Naive B cell (primary cell): ENCODE results near the gene WDR18. TPM values are rescaled to one million over a fixed set of nuclear protein-coding genes. Genes with fewer than 3 reads are reported as not detected.
"Not testable (repeated sequence)": the region's sequence is repeated elsewhere in the genome, so short reads cannot be mapped to it uniquely, and the experiment has no call there.

ENCODE experiments used
- ATAC-seq, 2 donors: fragments of 150-1000 bp; cut with Tn5 transposase; 2 replicates each; pipeline ENCODE4 v1.10.0; 2021; ENCODE audit warnings: low read depth in 2 of 2, mild to moderate bottlenecking in 2 of 2, moderate library complexity in 2 of 2
- DNase-seq: peaks from one replicate; pipeline ENCODE4 v3.0.0; 2022
- H3K27ac Mint-ChIP-seq, 6 donors: one replicate each; pipeline ENCODE4 v1.8.0; 2020 to 2022; ENCODE audit warnings: mild to moderate bottlenecking in 6 of 6, mixed read lengths in 6 of 6, moderate library complexity in 5 of 6, inconsistent platforms in 2 of 6
- H3K27me3 Mint-ChIP-seq, 3 donors: one replicate each; pipeline ENCODE4 v1.8.0; 2021 to 2022; ENCODE audit warnings: mixed read lengths in 3 of 3, mild to moderate bottlenecking in 1 of 3
- H3K36me3 Mint-ChIP-seq, 2 donors: one replicate each; pipeline ENCODE4 v1.8.0; 2020 to 2022; ENCODE audit warnings: mixed read lengths in 2 of 2, inconsistent platforms in 1 of 2, mild to moderate bottlenecking in 1 of 2
- H3K4me1 Mint-ChIP-seq, 3 donors: one replicate each; pipeline ENCODE4 v1.8.0; 2020 to 2022; ENCODE audit warnings: mixed read lengths in 3 of 3, inconsistent platforms in 1 of 3, mild to moderate bottlenecking in 1 of 3, moderate library complexity in 1 of 3
- H3K4me3 Mint-ChIP-seq, 8 donors: one replicate each; pipeline ENCODE4 v1.8.0; 2020 to 2022; ENCODE audit warnings: mild to moderate bottlenecking in 8 of 8, mixed read lengths in 8 of 8, moderate library complexity in 8 of 8, inconsistent platforms in 2 of 8
- H3K9me3 Mint-ChIP-seq, 7 donors: one replicate each; pipeline ENCODE4 v1.8.0; 2020 to 2022; ENCODE audit warnings: mixed read lengths in 7 of 7, mild to moderate bottlenecking in 5 of 7, inconsistent platforms in 2 of 7, moderate library complexity in 1 of 7
- polyA plus RNA-seq, 6 donors: library from polyadenylated mRNA; unstranded; fragments of 300-500 nt; fragmentation: Illumina TruSeq; gene quantifications; one replicate each; pipeline ENCODE4 v1.2.3, GENCODE V29; 2021; ENCODE audit warnings: low read depth in 6 of 6

WDR18 gene
- polyA plus RNA-seq, 6 donors from 2014 or later, result 39.9 to 64.1 (median 52.5) TPM

DNA sequence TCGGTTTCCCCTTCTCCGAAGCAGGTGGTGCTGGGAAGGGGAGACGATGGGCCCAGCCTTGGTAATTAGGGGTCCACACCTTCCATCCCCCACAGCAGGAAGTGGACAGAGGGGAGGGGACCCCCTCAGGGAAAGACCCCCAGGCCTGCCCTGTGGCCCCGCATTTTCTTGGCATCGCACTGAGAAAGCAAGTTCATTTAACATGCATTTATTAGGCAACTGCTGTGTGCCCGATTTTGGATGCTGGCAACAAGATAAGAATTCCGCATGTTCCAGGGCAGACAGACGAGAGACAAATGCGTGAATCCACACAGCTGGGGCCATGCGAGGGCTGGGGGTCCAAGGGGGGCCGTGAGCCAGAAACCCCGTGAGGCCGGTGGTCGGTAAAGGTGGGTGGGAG lies 29.9 kb upstream of the WDR18 start:
- no peaks in the 10 kb centered on the region for H3K9me3 Mint-ChIP-seq

GRCh38 chr19:954672-955494 lies 29.3 kb upstream of the WDR18 start:
- H3K4me1 Mint-ChIP-seq, result peaks cover 8 to 17% (median 14%) of the 10 kb centered on the region in 3 donors
- no peak for DNase-seq
- no peaks in the 10 kb centered on the region for H3K36me3 Mint-ChIP-seq
- no peaks in the 10 kb centered on the region for H3K9me3 Mint-ChIP-seq
- H3K27ac Mint-ChIP-seq, result peak overlapping the region in 1 of 6 donors; percentile 36
- no peaks in the 10 kb centered on the region for H3K27me3 Mint-ChIP-seq
- no peak overlapping the region for H3K4me3 Mint-ChIP-seq
- ATAC-seq, result peak in 1 of 2 donors; percentile 27

More for the DNA sequence above, 29.9 kb upstream of the WDR18 start:
- Mint-ChIP-seq H3K27ac (peak overlapping the region in 1 of 6 donors; percentile 75), H3K27me3 (no peaks in the 10 kb centered on the region), H3K4me1 (peaks cover 8 to 17% (median 17%) of the 10 kb centered on the region in 3 donors), H3K4me3 (no peak overlapping the region), H3K36me3 (no peaks in the 10 kb centered on the region)
- no peak for DNase-seq
- no peak for ATAC-seq

GRCh38 chr19:955803-956765 lies 28.1 kb upstream of the WDR18 start:
- H3K9me3 Mint-ChIP-seq, result no peaks in the 10 kb centered on the region
- DNase-seq, result no peak
- H3K27ac Mint-ChIP-seq, result no peak overlapping the region

GRCh38 chr19:956766-957440 lies 27.2 kb upstream of the WDR18 start:
- Mint-ChIP-seq H3K4me3 (peak overlapping the region in 1 of 8 donors; percentile 74), H3K9me3 (no peaks in the 10 kb centered on the region), H3K27me3 (no peaks in the 10 kb centered on the region), H3K36me3 (no peaks in the 10 kb centered on the region), H3K27ac (no peak overlapping the region), H3K4me1 (peaks cover 8 to 11% (median 9%) of the 10 kb centered on the region in 3 donors)
- DNase-seq, result no peak
- ATAC-seq, result no peak

More at GRCh38 chr19:955803-956765, 28.1 kb upstream of the WDR18 start:
- peaks cover 8 to 11% (median 9%) of the 10 kb centered on the region in 3 donors for H3K4me1 Mint-ChIP-seq
- no peak overlapping the region for H3K4me3 Mint-ChIP-seq
- H3K27me3 Mint-ChIP-seq, result no peaks in the 10 kb centered on the region
- no peaks in the 10 kb centered on the region for H3K36me3 Mint-ChIP-seq
- no peak for ATAC-seq

GRCh38 chr19:957578-957977 lies 26.6 kb upstream of the WDR18 start:
- not testable (repeated sequence) for H3K4me3 Mint-ChIP-seq, H3K9me3 Mint-ChIP-seq, H3K27me3 Mint-ChIP-seq, ATAC-seq, H3K27ac Mint-ChIP-seq, H3K36me3 Mint-ChIP-seq, DNase-seq
- H3K4me1 Mint-ChIP-seq, result peaks cover 8 to 11% (median 9%) of the 10 kb centered on the region in 3 donors

- Mint-ChIP-seq H3K27me3 (no peaks in the 10 kb centered on the region), H3K4me1 (no peaks in the 10 kb centered on the region), H3K9me3 (no peaks in the 10 kb centered on the region), H3K36me3 (no peaks in the 10 kb centered on the region), H3K4me3 (no peak overlapping the region), H3K27ac (no peak overlapping the region)
- DNase-seq (no peak), ATAC-seq (no peak)
Observed at GRCh38 chr19:958967-959855, 24.9 kb upstream of the WDR18 start.

- ATAC-seq (no peak), DNase-seq (no peak)
- Mint-ChIP-seq H3K4me3 (no peak overlapping the region), H3K9me3 (no peaks in the 10 kb centered on the region), H3K36me3 (peaks cover 2 to 3% of the 10 kb centered on the region in 2 donors), H3K27ac (no peak overlapping the region), H3K27me3 (no peaks in the 10 kb centered on the region), H3K4me1 (no peaks in the 10 kb centered on the region)
Observed at GRCh38 chr19:960020-960419, 24.1 kb upstream of the WDR18 start.

GRCh38 chr19:960601-960938 lies 23.6 kb upstream of the WDR18 start:
- Mint-ChIP-seq H3K36me3 (peaks cover 4 to 8% of the 10 kb centered on the region in 2 donors), H3K9me3 (no peaks in the 10 kb centered on the region), H3K4me3 (no peak overlapping the region), H3K4me1 (no peaks in the 10 kb centered on the region), H3K27me3 (no peaks in the 10 kb centered on the region), H3K27ac (no peak overlapping the region)
- ATAC-seq, result no peak
- no peak for DNase-seq

DNA sequence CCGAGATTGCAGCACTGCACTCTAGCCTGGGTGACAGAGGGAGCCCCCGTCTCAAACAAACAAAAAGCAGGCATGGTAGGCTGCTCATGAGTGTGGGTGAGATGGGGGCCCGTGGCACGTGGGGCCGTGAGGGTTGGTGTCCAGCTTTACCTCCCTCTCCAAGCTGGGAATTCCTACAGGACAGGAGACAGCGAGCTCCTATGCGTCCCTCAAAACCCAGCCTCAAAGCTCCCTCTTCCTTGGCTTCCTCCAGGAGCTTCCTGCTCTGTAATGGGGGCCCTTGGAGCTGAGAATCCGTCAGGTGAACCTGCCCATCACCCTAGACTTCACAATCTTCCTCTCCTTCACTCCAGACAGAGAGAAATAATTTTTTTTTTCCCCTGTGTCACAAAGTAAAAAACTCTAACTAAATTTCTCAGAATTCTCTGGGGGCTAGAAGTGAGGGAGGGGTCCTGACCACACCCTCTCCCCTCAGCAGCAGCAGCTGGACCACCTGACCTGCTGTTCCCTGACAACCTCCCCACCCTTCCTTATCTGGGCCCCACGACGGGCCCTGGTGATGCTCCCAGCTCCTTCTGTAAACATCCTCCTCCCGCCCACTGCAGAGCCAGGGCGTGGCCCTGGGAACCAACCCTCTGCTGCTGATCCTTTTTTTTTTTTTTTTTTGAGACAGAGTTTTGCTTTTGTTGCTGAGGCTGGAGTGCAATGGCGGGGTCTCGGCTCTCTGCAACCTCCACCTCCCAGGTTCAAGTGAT lies 22.1 kb upstream of the WDR18 start:
- DNase-seq (no peak), ATAC-seq (no peak)
- H3K9me3 Mint-ChIP-seq, result peaks cover 0 to 2% (median 0%) of the 10 kb centered on the region in 7 donors
- H3K36me3 Mint-ChIP-seq, result peaks cover 4 to 8% of the 10 kb centered on the region in 2 donors
- H3K27me3 Mint-ChIP-seq, result no peaks in the 10 kb centered on the region
- H3K4me3 Mint-ChIP-seq, result no peak overlapping the region
- no peaks in the 10 kb centered on the region for H3K4me1 Mint-ChIP-seq
- H3K27ac Mint-ChIP-seq, result no peak overlapping the region

DNA sequence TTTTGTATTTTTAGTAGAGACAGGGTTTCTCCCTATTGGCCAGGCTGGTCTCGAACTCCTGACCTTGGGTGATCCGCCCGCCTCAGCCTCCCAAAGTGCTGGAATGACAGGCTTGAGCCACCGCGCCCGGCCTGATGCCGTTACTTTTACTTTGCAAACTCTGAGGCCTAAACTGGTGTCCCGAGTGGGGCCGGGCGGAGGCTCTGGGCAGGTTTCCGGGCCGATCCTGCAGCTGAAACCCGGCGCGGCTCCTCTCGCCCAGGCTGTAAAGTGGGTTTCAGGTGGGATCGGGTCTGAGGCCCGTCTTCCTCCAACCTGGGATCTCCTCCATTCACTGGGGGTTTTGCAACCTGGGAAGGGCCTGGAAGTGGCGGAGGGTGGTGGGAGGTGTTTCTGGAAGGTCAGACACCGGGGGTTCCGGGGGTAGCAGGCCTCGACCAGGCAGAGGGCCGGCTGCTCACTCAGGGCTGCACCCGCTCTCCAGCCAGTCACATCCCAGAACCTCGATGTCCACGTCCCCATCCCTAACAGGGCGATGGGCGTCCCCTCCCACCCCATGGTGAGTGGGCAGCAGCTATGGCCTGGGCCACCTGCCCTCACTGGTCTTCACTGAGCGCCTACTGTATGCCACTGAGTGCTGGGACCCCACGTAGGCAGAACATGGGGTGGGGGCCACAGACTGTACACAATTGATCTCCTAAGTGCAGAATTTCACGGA lies 21.3 kb upstream of the WDR18 start:
- Mint-ChIP-seq H3K27me3 (no peaks in the 10 kb centered on the region), H3K4me3 (no peak overlapping the region), H3K36me3 (peaks cover 4 to 8% of the 10 kb centered on the region in 2 donors), H3K9me3 (peaks cover 0 to 2% (median 0%) of the 10 kb centered on the region in 7 donors), H3K27ac (peak overlapping the region in 1 of 6 donors; percentile 63), H3K4me1 (no peaks in the 10 kb centered on the region)
- ATAC-seq (no peak), DNase-seq (no peak)

- ATAC-seq (no peak), DNase-seq (no peak)
- Mint-ChIP-seq H3K4me1 (no peaks in the 10 kb centered on the region), H3K9me3 (peaks cover 0 to 2% (median 0%) of the 10 kb centered on the region in 7 donors), H3K4me3 (no peak overlapping the region), H3K27ac (no peak overlapping the region), H3K36me3 (peaks cover 4 to 8% of the 10 kb centered on the region in 2 donors), H3K27me3 (no peaks in the 10 kb centered on the region)
Observed at GRCh38 chr19:963486-963951, 20.6 kb upstream of the WDR18 start.
